SK-N-SH treated with all-trans-retinoic acid at 6 μM for 48 hours (cell line): ENCODE results near the gene TMEM132D.

Experiments
- ATAC-seq: fragments of 200-7000 bp; cut with Tn5 transposase; 3 replicates; pipeline ENCODE4 v1.9.1; 2020; ENCODE audit warnings: mild to moderate bottlenecking, moderate library complexity
- ARNTL ChIP-seq: fragments of 450-650 bp; formaldehyde crosslinking; IDR thresholded peaks from 2 replicates; pipeline ENCODE4 v1.5.0; 2020; ENCODE audit warnings: low read depth, mild to moderate bottlenecking, moderate library complexity, borderline replicate concordance
- BACH2 ChIP-seq: fragments of 250-450 bp; sonication (Bioruptor Pico); IDR thresholded peaks from 2 replicates; pipeline ENCODE4 v1.9.0; 2021; ENCODE audit warnings: mild to moderate bottlenecking, borderline replicate concordance
- CREB5 ChIP-seq: fragments of 250-450 bp; sonication (Bioruptor Pico); IDR thresholded peaks from 2 replicates; pipeline ENCODE4 v1.5.1; 2020; ENCODE audit warnings: low read depth, mild to moderate bottlenecking, moderate library complexity
- CSDC2 ChIP-seq: fragments of 250-450 bp; sonication (Bioruptor Pico); IDR thresholded peaks from 2 replicates; pipeline ENCODE4 v1.5.0; 2020; ENCODE audit warnings: mild to moderate bottlenecking, moderate library complexity
- ESRRG ChIP-seq: fragments of 250-450 bp; sonication (Bioruptor Pico); IDR thresholded peaks from 2 replicates; pipeline ENCODE4 v1.6.1; 2021; ENCODE audit warnings: mild to moderate bottlenecking
- GLIS3 ChIP-seq: fragments of 250-450 bp; sonication (Bioruptor Pico); IDR thresholded peaks from 2 replicates; pipeline ENCODE4 v1.5.0; 2020; ENCODE audit warnings: mild to moderate bottlenecking, moderate library complexity
- ISL1 ChIP-seq: fragments of 250-450 bp; sonication (Bioruptor Pico); IDR thresholded peaks from 2 replicates; pipeline ENCODE4 v2.1.2; 2022; ENCODE audit warnings: mild to moderate bottlenecking, moderate library complexity
- OSR1 ChIP-seq: fragments of 250-450 bp; sonication (Bioruptor Pico); IDR thresholded peaks from 2 replicates; pipeline ENCODE4 v1.8.0; 2022; ENCODE audit warnings: moderate library complexity, mild to moderate bottlenecking, inconsistent platforms
- PATZ1 ChIP-seq: fragments of 250-450 bp; sonication (Bioruptor Pico); IDR thresholded peaks from 2 replicates; pipeline ENCODE4 v1.8.0; 2020; ENCODE audit warnings: mild to moderate bottlenecking, moderate library complexity, borderline replicate concordance
- PPARA ChIP-seq: fragments of 250-450 bp; sonication (Bioruptor Pico); IDR thresholded peaks from 2 replicates; pipeline ENCODE4 v1.5.0; 2020; ENCODE audit warnings: mild to moderate bottlenecking, borderline replicate concordance
- RARB ChIP-seq: fragments of 250-450 bp; sonication (Bioruptor Pico); IDR thresholded peaks from 2 replicates; pipeline ENCODE4 v1.8.0; 2021; ENCODE audit warnings: mild to moderate bottlenecking, moderate library complexity
- SNAI2 ChIP-seq: fragments of 250-450 bp; sonication (Bioruptor Pico); IDR thresholded peaks from 2 replicates; pipeline ENCODE4 v1.5.0; 2020; ENCODE audit warnings: mild to moderate bottlenecking, moderate library complexity
- TCF4 ChIP-seq: fragments of 250-450 bp; sonication (Bioruptor Pico); IDR thresholded peaks from 2 replicates; pipeline ENCODE4 v1.8.0; 2021; ENCODE audit warnings: mild to moderate bottlenecking, moderate library complexity, borderline replicate concordance
- TOX ChIP-seq: fragments of 250-450 bp; sonication (Bioruptor Pico); IDR thresholded peaks from 2 replicates; pipeline ENCODE4 v1.8.0; 2021; ENCODE audit warnings: mild to moderate bottlenecking, moderate library complexity, borderline replicate concordance
- TSHZ2 ChIP-seq: fragments of 250-450 bp; sonication (Bioruptor Pico); IDR thresholded peaks from 2 replicates; pipeline ENCODE4 v1.5.0; 2020; ENCODE audit warnings: mild to moderate bottlenecking, moderate library complexity
- ZC3H10 ChIP-seq: fragments of 250-450 bp; sonication (Bioruptor Pico); IDR thresholded peaks from 2 replicates; pipeline ENCODE4 v1.5.1; 2021; ENCODE audit warnings: mild to moderate bottlenecking, moderate library complexity
- ZFP3 ChIP-seq: fragments of 250-450 bp; sonication (Bioruptor Pico); IDR thresholded peaks from 2 replicates; pipeline ENCODE4 v1.5.0; 2020; ENCODE audit warnings: mild to moderate bottlenecking, moderate library complexity
- ZFP30 ChIP-seq: fragments of 450-650 bp; formaldehyde crosslinking; IDR thresholded peaks from 2 replicates; pipeline ENCODE4 v1.5.0; 2022; ENCODE audit warnings: mild to moderate bottlenecking, moderate library complexity
- ZNF565 ChIP-seq: fragments of 450-650 bp; formaldehyde crosslinking; conservative IDR thresholded peaks from 2 replicates; pipeline ENCODE4 v1.5.0; 2020; ENCODE audit warnings: low read depth, mild to moderate bottlenecking, moderate library complexity
- ZNF70 ChIP-seq: fragments of 450-650 bp; formaldehyde crosslinking; IDR thresholded peaks from 2 replicates; pipeline ENCODE4 v1.5.0; 2020; ENCODE audit warnings: mild to moderate bottlenecking, moderate library complexity
- ZNF8 ChIP-seq: fragments of 450-650 bp; formaldehyde crosslinking; IDR thresholded peaks from 2 replicates; pipeline ENCODE4 v1.5.0; 2020; ENCODE audit warnings: mild to moderate bottlenecking, moderate library complexity
- TF ChIP-seq, protein P1 (sequence below): fragments of 250-450 bp; sonication (Bioruptor Pico); IDR thresholded peaks from 2 replicates; pipeline ENCODE4 v1.5.1; 2021; ENCODE audit warnings: mild to moderate bottlenecking, moderate library complexity

TMEM132D gene

DNA sequence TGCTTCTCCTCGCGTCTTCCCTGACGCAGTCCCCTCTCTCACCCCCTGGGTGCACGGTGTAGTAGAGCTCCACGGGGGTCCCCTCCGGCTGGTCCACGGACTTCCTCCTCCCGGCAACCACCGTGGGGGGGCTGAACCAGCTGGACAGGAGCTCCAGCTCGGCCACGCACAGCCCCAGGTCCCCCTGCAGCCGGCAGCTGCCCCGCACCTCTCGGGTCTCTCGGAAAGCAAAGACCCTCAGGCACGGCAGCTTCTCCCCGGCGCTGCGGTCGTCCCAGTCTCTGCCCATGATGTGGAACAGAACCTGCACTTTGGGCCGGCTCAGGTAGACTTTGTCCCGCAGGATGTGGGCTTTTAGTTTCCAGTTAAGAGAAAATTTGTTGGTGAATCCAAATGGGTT is 203.8 kb downstream of the TMEM132D start:
- ATAC-seq: no peak
- TF ChIP-seq TOX (CRISPR knock-in tag) (no peak), ARNTL (CRISPR knock-in tag) (no peak), OSR1 (no peak), ZC3H10 (CRISPR knock-in tag) (no peak), RARB (no peak), GLIS3 (CRISPR knock-in tag) (no peak), ESRRG (CRISPR knock-in tag) (no peak), CSDC2 (no peak), ISL1 (CRISPR knock-in tag) (no peak), TSHZ2 (CRISPR knock-in tag) (no peak), TCF4 (CRISPR knock-in tag) (no peak), ZNF565 (CRISPR knock-in tag) (no peak), CREB5 (CRISPR knock-in tag) (no peak), ZNF70 (CRISPR knock-in tag) (no peak)
- TF ChIP-seq, protein P1, sequence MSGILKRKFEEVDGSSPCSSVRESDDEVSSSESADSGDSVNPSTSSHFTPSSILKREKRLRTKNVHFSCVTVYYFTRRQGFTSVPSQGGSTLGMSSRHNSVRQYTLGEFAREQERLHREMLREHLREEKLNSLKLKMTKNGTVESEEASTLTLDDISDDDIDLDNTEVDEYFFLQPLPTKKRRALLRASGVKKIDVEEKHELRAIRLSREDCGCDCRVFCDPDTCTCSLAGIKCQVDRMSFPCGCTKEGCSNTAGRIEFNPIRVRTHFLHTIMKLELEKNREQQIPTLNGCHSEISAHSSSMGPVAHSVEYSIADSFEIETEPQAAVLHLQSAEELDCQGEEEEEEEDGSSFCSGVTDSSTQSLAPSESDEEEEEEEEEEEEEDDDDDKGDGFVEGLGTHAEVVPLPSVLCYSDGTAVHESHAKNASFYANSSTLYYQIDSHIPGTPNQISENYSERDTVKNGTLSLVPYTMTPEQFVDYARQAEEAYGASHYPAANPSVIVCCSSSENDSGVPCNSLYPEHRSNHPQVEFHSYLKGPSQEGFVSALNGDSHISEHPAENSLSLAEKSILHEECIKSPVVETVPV (CRISPR knock-in tag): no peak

GRCh38 chr12:129696926-129697325 is 206.9 kb downstream of the TMEM132D start:
- no peak for ATAC-seq
- TF ChIP-seq GLIS3 (CRISPR knock-in tag): no peak
- no peak for TF ChIP-seq ZC3H10 (CRISPR knock-in tag)
- no peak for TF ChIP-seq ISL1 (CRISPR knock-in tag)
- TF ChIP-seq, all 23 proteins: peak for 0

- no peak for ATAC-seq
- TF ChIP-seq TCF4 (CRISPR knock-in tag) (no peak), ZNF565 (CRISPR knock-in tag) (no peak), ARNTL (CRISPR knock-in tag) (no peak), PATZ1 (CRISPR knock-in tag) (no peak), ZNF8 (CRISPR knock-in tag) (no peak), ZC3H10 (CRISPR knock-in tag) (no peak), GLIS3 (CRISPR knock-in tag) (no peak), OSR1 (no peak), ZNF70 (CRISPR knock-in tag) (no peak), ZFP3 (CRISPR knock-in tag) (no peak), CREB5 (CRISPR knock-in tag) (no peak), SNAI2 (CRISPR knock-in tag) (no peak), TOX (CRISPR knock-in tag) (no peak), TSHZ2 (CRISPR knock-in tag) (no peak), ZFP30 (CRISPR knock-in tag) (no peak), PPARA (no peak), CSDC2 (no peak), BACH2 (CRISPR knock-in tag) (no peak)
- TF ChIP-seq, protein P1 (CRISPR knock-in tag): no peak
Measured at GRCh38 chr12:129696405-129696804, 207.4 kb downstream of the TMEM132D start.
